A673 (cell line): ENCODE measurements around the gene NHEJ1. TPM values are rescaled to one million over a fixed set of nuclear protein-coding genes. Genes with fewer than 3 reads are reported as not detected.

Experiments
- BruUV-seq: library from RNA; stranded (reverse); fragments of 400-500 nt; replicated peaks from 2 replicates; lab custom pipeline; 2021; lab: Mats Ljungman, UMichigan
- CTCF ChIA-PET: fragments of 300-600 bp; sonication (Branson Sonifier 250); formaldehyde crosslinking; loops from one replicate; lab custom pipeline; 2022; ENCODE audit warnings: antibody characterized with exemption; lab: Charles Lee
- POLR2A ChIA-PET: fragments of 300-600 bp; sonication (Branson Sonifier 250); formaldehyde crosslinking; loops from one replicate; lab custom pipeline; 2022; ENCODE audit warnings: antibody characterized with exemption; ENCODE audit not compliant: low non-redundant PET; lab: Charles Lee
- DNase-seq: peaks from one replicate; pipeline ENCODE4 v3.0.0-alpha.2; 2015; ENCODE audit warnings: low spot score
- H3K27ac ChIP-seq: fragments of 200-600 bp; sonication (generic); 2 replicates; pipeline ENCODE4 v1.5.1; 2016; ENCODE audit warnings: mixed run types, low read depth, mild to moderate bottlenecking, mixed read lengths, antibody characterized with exemption, low read length; ENCODE audit not compliant: poor library complexity, severe bottlenecking
- H3K27me3 ChIP-seq: fragments of 200-600 bp; sonication (generic); replicated peaks from 2 replicates; pipeline ENCODE4 v1.6.1; 2017; ENCODE audit warnings: mixed run types, low read depth, mild to moderate bottlenecking, mixed read lengths, antibody characterized with exemption, low read length; ENCODE audit not compliant: insufficient read depth, poor library complexity
- H3K36me3 ChIP-seq: fragments of 200-600 bp; sonication (generic); 2 replicates; pipeline ENCODE4 v1.6.1; 2016; ENCODE audit warnings: mixed run types, mild to moderate bottlenecking, mixed read lengths, antibody characterized with exemption, low read length; ENCODE audit not compliant: insufficient read depth, poor library complexity, severe bottlenecking
- H3K4me1 ChIP-seq: fragments of 200-600 bp; sonication (generic); 2 replicates; pipeline ENCODE4 v1.6.1; 2017; ENCODE audit warnings: mixed run types, mild to moderate bottlenecking, mixed read lengths, antibody characterized with exemption, low read length; ENCODE audit not compliant: insufficient read depth, poor library complexity, severe bottlenecking
- H3K4me3 ChIP-seq: fragments of 200-600 bp; sonication (generic); 2 replicates; pipeline ENCODE4 v1.5.1; 2016; ENCODE audit warnings: low read depth, mixed run types, mild to moderate bottlenecking, mixed read lengths, low read length; ENCODE audit not compliant: poor library complexity, severe bottlenecking
- H3K9me3 ChIP-seq: fragments of 200-600 bp; sonication (generic); 2 replicates; pipeline ENCODE4 v1.6.1; 2016; ENCODE audit warnings: mixed run types, low read depth, mild to moderate bottlenecking, mixed read lengths, antibody characterized with exemption, low read length; ENCODE audit not compliant: poor library complexity, severe bottlenecking
- EZH2 ChIP-seq: fragments of 200-600 bp; sonication (generic); IDR thresholded peaks from 2 replicates; pipeline ENCODE4 v1.6.1; 2017; ENCODE audit warnings: borderline replicate concordance, low read depth, mild to moderate bottlenecking, mixed read lengths, antibody characterized with exemption, low read length; ENCODE audit not compliant: poor library complexity, severe bottlenecking
- intact Hi-C: fragments of 100-400 bp; cut with micrococcal nuclease; formaldehyde crosslinking; loops from one replicate; pipeline ENCODE4 v1.10.0; 2022; ENCODE audit not compliant: unreplicated experiment
- total RNA-seq: library from RNA; stranded (reverse); gene quantifications from 2 replicates; pipeline ENCODE4 v1.2.3, GENCODE V29; 2021
- TF ChIP-seq, protein P1 (sequence below): fragments of 300-800, 200-600 bp; sonication (generic); conservative IDR thresholded peaks from 2 replicates; pipeline ENCODE4 v1.5.1; 2017; ENCODE audit warnings: low read depth, mild to moderate bottlenecking, antibody characterized with exemption, low read length, moderate library complexity, mixed read lengths

The NHEJ1 gene
- total RNA-seq, 1 experiment from 2014 or later, result 18.0 TPM

DNA sequence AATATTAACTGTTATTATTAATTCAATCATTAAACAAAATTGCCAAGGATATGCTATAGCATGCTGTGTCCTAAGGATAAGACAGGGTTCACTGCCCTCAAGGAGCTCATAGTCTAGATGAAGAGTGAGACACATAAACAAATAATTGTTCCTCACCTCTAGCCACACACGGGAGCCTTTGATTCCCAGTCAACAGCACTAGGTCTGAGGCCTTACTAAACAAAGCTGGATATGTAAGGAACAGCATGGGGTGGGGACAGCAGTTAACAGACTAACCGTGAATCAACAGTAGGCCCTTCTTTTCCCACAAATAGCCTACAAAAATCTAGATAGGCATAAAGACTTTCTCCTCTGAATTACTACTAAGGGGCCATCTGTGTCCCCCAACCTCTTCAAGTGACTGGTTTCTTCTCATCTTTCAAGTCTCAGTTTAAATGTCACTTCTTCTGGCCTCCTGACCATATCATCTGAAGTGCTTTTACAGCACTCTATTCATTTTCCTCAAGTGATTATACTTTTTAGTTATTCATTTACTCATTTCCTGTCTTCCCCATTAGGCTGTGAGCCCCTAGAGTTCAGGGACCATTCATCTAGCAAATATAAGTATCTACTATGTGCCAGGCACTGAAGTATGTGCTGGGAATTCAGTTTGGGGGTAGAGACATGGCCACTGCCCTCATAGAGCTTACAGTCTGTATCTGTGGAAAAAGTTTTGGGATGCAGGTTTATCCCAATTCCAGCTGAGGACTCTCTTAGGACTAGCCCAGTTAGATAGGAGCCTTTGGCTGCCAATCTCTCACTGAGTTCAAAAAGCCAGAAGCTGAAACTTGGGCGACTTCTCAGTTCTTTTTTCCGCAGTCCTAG lies 69.9 kb downstream of the NHEJ1 start:
- POLR2A ChIA-PET, result interaction anchor here (0.6 kb wide), 1 partner anchor 1076 kb away, joined by 3 read pairs; no protein-coding TSS in a partner anchor
- Histone ChIP-seq H3K9me3 (no peaks in the 10 kb centered on the region), H3K27me3 (no peaks in the 10 kb centered on the region), H3K4me1 (no peaks in the 10 kb centered on the region), H3K36me3 (no peaks in the 10 kb centered on the region), H3K27ac (no peak overlapping the region), H3K4me3 (no peak overlapping the region)
- peak; percentile 2 for DNase-seq
- TF ChIP-seq EZH2, result no peak
- TF ChIP-seq, protein P1, sequence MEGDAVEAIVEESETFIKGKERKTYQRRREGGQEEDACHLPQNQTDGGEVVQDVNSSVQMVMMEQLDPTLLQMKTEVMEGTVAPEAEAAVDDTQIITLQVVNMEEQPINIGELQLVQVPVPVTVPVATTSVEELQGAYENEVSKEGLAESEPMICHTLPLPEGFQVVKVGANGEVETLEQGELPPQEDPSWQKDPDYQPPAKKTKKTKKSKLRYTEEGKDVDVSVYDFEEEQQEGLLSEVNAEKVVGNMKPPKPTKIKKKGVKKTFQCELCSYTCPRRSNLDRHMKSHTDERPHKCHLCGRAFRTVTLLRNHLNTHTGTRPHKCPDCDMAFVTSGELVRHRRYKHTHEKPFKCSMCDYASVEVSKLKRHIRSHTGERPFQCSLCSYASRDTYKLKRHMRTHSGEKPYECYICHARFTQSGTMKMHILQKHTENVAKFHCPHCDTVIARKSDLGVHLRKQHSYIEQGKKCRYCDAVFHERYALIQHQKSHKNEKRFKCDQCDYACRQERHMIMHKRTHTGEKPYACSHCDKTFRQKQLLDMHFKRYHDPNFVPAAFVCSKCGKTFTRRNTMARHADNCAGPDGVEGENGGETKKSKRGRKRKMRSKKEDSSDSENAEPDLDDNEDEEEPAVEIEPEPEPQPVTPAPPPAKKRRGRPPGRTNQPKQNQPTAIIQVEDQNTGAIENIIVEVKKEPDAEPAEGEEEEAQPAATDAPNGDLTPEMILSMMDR, result no peak
- BruUV-seq, result no TSS peak
- intact Hi-C loops, result no loop called here
- CTCF ChIA-PET, result interaction anchor here (1.2 kb wide), 1 partner anchor 29 kb away, joined by 3 read pairs; no protein-coding TSS in a partner anchor

DNA sequence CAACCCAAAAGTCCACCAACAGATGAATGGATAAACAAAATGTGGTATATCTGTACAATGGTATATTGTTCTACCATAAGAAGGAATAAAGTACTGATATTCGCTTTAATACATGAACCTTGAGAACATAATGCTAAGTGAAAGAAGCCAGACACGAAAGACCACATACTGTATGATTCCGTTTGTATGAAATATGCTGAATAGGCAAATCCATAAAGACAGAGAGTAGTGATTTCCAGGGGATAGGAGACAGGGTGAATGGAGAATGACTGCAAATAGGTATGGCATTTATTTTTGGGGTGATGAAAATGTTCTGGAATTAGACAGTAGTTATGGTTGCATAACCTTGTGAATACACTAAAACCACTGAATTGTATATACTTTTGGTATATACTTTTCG lies 71.3 kb downstream of the NHEJ1 start:
- no peak for DNase-seq
- CTCF ChIA-PET, result no interaction called here
- TF ChIP-seq, protein P1, result no peak
- TF ChIP-seq EZH2, result no peak
- H3K9me3 ChIP-seq, result no peaks in the 10 kb centered on the region
- POLR2A ChIA-PET, result no interaction called here
- BruUV-seq, result no TSS peak
- H3K4me1 ChIP-seq, result no peaks in the 10 kb centered on the region
- H3K27ac ChIP-seq, result no peak overlapping the region
- no peaks in the 10 kb centered on the region for H3K36me3 ChIP-seq
- no peaks in the 10 kb centered on the region for H3K27me3 ChIP-seq
- no peak overlapping the region for H3K4me3 ChIP-seq
- intact Hi-C loops, result no loop called here

- no peak overlapping the region for H3K27ac ChIP-seq
- intact Hi-C loops, result no loop called here
- no TSS peak for BruUV-seq
- H3K4me1 ChIP-seq, result no peaks in the 10 kb centered on the region
- ChIA-PET CTCF (no interaction called here), POLR2A (no interaction called here)
- DNase-seq, result no peak
- TF ChIP-seq, protein P1, result no peak
- TF ChIP-seq EZH2, result no peak
- no peak overlapping the region for H3K4me3 ChIP-seq
- H3K36me3 ChIP-seq, result no peaks in the 10 kb centered on the region
- no peaks in the 10 kb centered on the region for H3K9me3 ChIP-seq
- H3K27me3 ChIP-seq, result no peaks in the 10 kb centered on the region
Measured at GRCh38 chr2:219087848-219088247, 72.8 kb downstream of the NHEJ1 start.
